BE2C (cell line): Measurements from ENCODE around the gene ELP5.

Experiments
- DNase-seq: peaks from one replicate; pipeline ENCODE4 v3.0.0-alpha.2; 2020
- H3K27me3 ChIP-seq: fragments of 250-450 bp; sonication (Bioruptor Pico); 2 replicates; pipeline ENCODE4 v1.5.1; 2020; ENCODE audit warnings: mild to moderate bottlenecking
- H3K36me3 ChIP-seq: fragments of 250-450 bp; sonication (Bioruptor Pico); 2 replicates; pipeline ENCODE4 v1.5.1; 2020; ENCODE audit warnings: mild to moderate bottlenecking
- H3K4me1 ChIP-seq: fragments of 250-450 bp; sonication (Bioruptor Pico); 2 replicates; pipeline ENCODE4 v1.5.1; 2020
- H3K4me3 ChIP-seq: 2 replicates; pipeline ENCODE4 v1.5.1; 2011; ENCODE audit warnings: low read depth, low read length
- H3K9me3 ChIP-seq: fragments of 250-450 bp; sonication (Bioruptor Pico); 2 replicates; pipeline ENCODE4 v1.5.1; 2020
- TF ChIP-seq, protein P1 (sequence below): IDR thresholded peaks from 2 replicates; pipeline ENCODE4 v1.5.1; 2012; ENCODE audit warnings: mild to moderate bottlenecking, low read depth, low read length

The ELP5 gene

DNA sequence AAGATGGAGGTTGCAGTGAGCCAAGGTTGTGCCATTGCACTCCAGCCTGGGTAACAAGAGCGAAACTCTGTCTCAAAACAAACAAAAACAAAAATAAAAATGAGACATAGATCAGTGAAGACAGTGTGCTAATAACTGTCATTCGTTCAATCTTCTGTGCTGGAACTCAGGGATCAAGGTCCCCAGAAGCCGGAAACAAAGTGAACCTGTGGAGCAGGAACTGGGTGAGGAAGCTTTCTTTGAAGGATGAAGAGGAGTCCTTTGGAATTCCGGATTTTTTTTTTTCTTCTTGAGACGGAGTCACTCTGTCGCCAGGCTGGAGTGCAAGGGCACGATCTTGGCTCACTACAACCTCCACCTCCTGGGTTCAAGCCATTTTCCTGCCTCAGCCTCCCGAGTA, 27.4 kb downstream of the ELP5 start:
- Histone ChIP-seq H3K4me3 (no peak overlapping the region), H3K27me3 (peaks cover 5% of the 10 kb centered on the region; the same call in 1 of the 2 replicates), H3K9me3 (no peaks in the 10 kb centered on the region), H3K36me3 (no peaks in the 10 kb centered on the region), H3K4me1 (no peaks in the 10 kb centered on the region)
- TF ChIP-seq, protein P1, sequence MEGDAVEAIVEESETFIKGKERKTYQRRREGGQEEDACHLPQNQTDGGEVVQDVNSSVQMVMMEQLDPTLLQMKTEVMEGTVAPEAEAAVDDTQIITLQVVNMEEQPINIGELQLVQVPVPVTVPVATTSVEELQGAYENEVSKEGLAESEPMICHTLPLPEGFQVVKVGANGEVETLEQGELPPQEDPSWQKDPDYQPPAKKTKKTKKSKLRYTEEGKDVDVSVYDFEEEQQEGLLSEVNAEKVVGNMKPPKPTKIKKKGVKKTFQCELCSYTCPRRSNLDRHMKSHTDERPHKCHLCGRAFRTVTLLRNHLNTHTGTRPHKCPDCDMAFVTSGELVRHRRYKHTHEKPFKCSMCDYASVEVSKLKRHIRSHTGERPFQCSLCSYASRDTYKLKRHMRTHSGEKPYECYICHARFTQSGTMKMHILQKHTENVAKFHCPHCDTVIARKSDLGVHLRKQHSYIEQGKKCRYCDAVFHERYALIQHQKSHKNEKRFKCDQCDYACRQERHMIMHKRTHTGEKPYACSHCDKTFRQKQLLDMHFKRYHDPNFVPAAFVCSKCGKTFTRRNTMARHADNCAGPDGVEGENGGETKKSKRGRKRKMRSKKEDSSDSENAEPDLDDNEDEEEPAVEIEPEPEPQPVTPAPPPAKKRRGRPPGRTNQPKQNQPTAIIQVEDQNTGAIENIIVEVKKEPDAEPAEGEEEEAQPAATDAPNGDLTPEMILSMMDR, result no peak
- DNase-seq, result no peak

GRCh38 chr17:7280519-7281073, 28.6 kb downstream of the ELP5 start:
- Histone ChIP-seq H3K4me3 (peak overlapping the region; percentile 45), H3K27me3 (no peaks in the 10 kb centered on the region), H3K36me3 (no peaks in the 10 kb centered on the region), H3K4me1 (no peaks in the 10 kb centered on the region), H3K9me3 (no peaks in the 10 kb centered on the region)
- TF ChIP-seq, protein P1, result peak; percentile 77
- DNase-seq, result peak; percentile 78

GRCh38 chr17:7281074-7281952, 29.3 kb downstream of the ELP5 start, which contains the start of gene SLC2A4:
Gene SLC2A4 (plus strand): TSS chr17:7281718. CDS start chr17:7281935, 217 bp downstream.
- peak; percentile 94 for DNase-seq
- Histone ChIP-seq H3K4me3 (peak within 1 kb of the TSS; percentile 55), H3K27me3 (no peaks in the 10 kb centered on the region), H3K4me1 (no peaks in the 10 kb centered on the region), H3K9me3 (no peaks in the 10 kb centered on the region), H3K36me3 (no peaks in the 10 kb centered on the region)
- TF ChIP-seq, protein P1, result no peak

GRCh38 chr17:7281953-7282751, 30.1 kb downstream of the ELP5 start:
- Histone ChIP-seq H3K27me3 (no peaks in the 10 kb centered on the region), H3K4me3 (peak overlapping the region; percentile 55), H3K36me3 (no peaks in the 10 kb centered on the region), H3K4me1 (no peaks in the 10 kb centered on the region), H3K9me3 (no peaks in the 10 kb centered on the region)
- no peak for DNase-seq
- TF ChIP-seq, protein P1, result no peak

- H3K36me3 ChIP-seq, result no peaks in the 10 kb centered on the region
- H3K27me3 ChIP-seq, result no peaks in the 10 kb centered on the region
- no peak overlapping the region for H3K4me3 ChIP-seq
- H3K4me1 ChIP-seq, result no peaks in the 10 kb centered on the region
- no peaks in the 10 kb centered on the region for H3K9me3 ChIP-seq
- DNase-seq, result no peak
- TF ChIP-seq, protein P1, result no peak
Observed at GRCh38 chr17:7282752-7283321, 30.8 kb downstream of the ELP5 start.
